Liver (tissue), 3 donors: ENCODE measurements around the gene PRELID1.

Source experiments
- SP1 ChIP-seq: IDR thresholded peaks from 2 replicates; pipeline ENCODE4 v1.6.1; 2018; ENCODE audit warnings: antibody characterized with exemption, mild to moderate bottlenecking
- TF ChIP-seq, protein P1 (sequence below): fragments of 150-350 bp; IDR thresholded peaks from 2 replicates; pipeline ENCODE4 v1.5.1; 2017; ENCODE audit warnings: improper control_type of control experiment, low read depth, low read length; ENCODE audit not compliant: missing input control
- TF ChIP-seq, protein P2 (sequence below): IDR thresholded peaks from 2 replicates; pipeline ENCODE4 v1.6.1; 2016; ENCODE audit warnings: antibody characterized with exemption
- donor health status: healthy.
- donor health status: healthy.

GRCh38 chr5:177334781-177335700 lies 31.4 kb downstream of the PRELID1 start:
- TF ChIP-seq, protein P1, sequence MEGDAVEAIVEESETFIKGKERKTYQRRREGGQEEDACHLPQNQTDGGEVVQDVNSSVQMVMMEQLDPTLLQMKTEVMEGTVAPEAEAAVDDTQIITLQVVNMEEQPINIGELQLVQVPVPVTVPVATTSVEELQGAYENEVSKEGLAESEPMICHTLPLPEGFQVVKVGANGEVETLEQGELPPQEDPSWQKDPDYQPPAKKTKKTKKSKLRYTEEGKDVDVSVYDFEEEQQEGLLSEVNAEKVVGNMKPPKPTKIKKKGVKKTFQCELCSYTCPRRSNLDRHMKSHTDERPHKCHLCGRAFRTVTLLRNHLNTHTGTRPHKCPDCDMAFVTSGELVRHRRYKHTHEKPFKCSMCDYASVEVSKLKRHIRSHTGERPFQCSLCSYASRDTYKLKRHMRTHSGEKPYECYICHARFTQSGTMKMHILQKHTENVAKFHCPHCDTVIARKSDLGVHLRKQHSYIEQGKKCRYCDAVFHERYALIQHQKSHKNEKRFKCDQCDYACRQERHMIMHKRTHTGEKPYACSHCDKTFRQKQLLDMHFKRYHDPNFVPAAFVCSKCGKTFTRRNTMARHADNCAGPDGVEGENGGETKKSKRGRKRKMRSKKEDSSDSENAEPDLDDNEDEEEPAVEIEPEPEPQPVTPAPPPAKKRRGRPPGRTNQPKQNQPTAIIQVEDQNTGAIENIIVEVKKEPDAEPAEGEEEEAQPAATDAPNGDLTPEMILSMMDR: no peak
- TF ChIP-seq, protein P2, sequence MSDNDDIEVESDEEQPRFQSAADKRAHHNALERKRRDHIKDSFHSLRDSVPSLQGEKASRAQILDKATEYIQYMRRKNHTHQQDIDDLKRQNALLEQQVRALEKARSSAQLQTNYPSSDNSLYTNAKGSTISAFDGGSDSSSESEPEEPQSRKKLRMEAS: no peak
- TF ChIP-seq SP1: no peak
